ENCODE data around the gene UBC.

- no peak for TF ChIP-seq EZH2 (IDR thresholded peaks at IDR 0.05)
- no peak for TF ChIP-seq POLR2AphosphoS5 (IDR thresholded peaks at IDR 0.05; ENCODE audit: borderline replicate concordance, low read depth, low read length)
- TF ChIP-seq FOXP2 (optimal IDR thresholded peaks at IDR 0.05; ENCODE audit: control extremely low read depth, extremely low read length, insufficient read depth), result no peak
Measured at GRCh38 chr12:124881123-124881522, 33.3 kb downstream of the UBC start.
